ENCODE data around the gene EZH2. TPM values are rescaled to one million over a fixed set of nuclear protein-coding genes. Genes with fewer than 3 reads are reported as not detected.

The EZH2 gene
- total and polyA plus RNA-seq, 2 donors (not counting 3 experiments of a cell fraction or from before 2014, with no cell fraction given), result 16.9 to 33.4 TPM

GRCh38 chr7:148800677-148801076, 83.4 kb downstream of the EZH2 start:
- H2AFZ ChIP-seq (ENCODE audit: low read depth, low read length), result no peak overlapping the region
- H3K4me3 ChIP-seq (replicated peaks in 1 of 3; ENCODE audit: insufficient read depth in 1 of 3, low read depth in 1 of 3, low read length in 3 of 3), result no peak overlapping the region
- DNase-seq (ENCODE audit: low read depth, low spot score) (no peak), FAIRE-seq (no peak)
- no peaks in the 10 kb centered on the region for H4K20me1 ChIP-seq (replicated peaks; ENCODE audit: control insufficient read depth, extremely low read depth, insufficient read depth, low read length)
- H3K36me3 ChIP-seq (ENCODE audit: control insufficient read depth in 2 of 2, extremely low read depth in 1 of 2, insufficient read depth in 2 of 2, low read length in 2 of 2), result peaks cover 11 to 31% of the 10 kb centered on the region in 2 experiments
- dilution Hi-C loops (cut with MboI; ENCODE audit: extremely low pct_ligation_motif_present, low sequenced_read_pairs) (no loop called here), intact Hi-C loops (cut with micrococcal nuclease) (no loop called here)
- no peak overlapping the region for H3K4me2 ChIP-seq (ENCODE audit: insufficient read depth, low read length)
- no peaks in the 10 kb centered on the region for H3K9me1 ChIP-seq (replicated peaks; ENCODE audit: control insufficient read depth, extremely low read depth, insufficient read depth, low read length)
- H3K9ac ChIP-seq (replicated peaks; ENCODE audit: extremely low read depth, insufficient read depth, low read length), result no peak overlapping the region
- CTCF ChIA-PET, result no interaction called here
- H3K27ac ChIP-seq (ENCODE audit: insufficient read depth, low read depth, low read length), result no peak overlapping the region
- TF ChIP-seq POLR2A (IDR thresholded peaks at IDR 0.05; ENCODE audit: low read depth, low read length) (no peak), EZH2 (IDR thresholded peaks at IDR 0.05; ENCODE audit: borderline replicate concordance, low read depth, low read length, severe bottlenecking) (no peak), GATA2 (IDR thresholded peaks at IDR 0.05; ENCODE audit: insufficient read depth, insufficient read length, low read depth, low read length) (no peak), MYC (IDR thresholded peaks at IDR 0.05; ENCODE audit: low read depth, low read length) (no peak), POLR2AphosphoS5 (IDR thresholded peaks at IDR 0.05; ENCODE audit: insufficient read depth, low read depth, low read length) (no peak), MAX (IDR thresholded peaks at IDR 0.05; ENCODE audit: insufficient read depth, insufficient read length) (no peak), FOS (IDR thresholded peaks at IDR 0.05; ENCODE audit: borderline replicate concordance, insufficient read depth, low read length) (no peak), JUN (IDR thresholded peaks at IDR 0.05; ENCODE audit: borderline replicate concordance, insufficient read depth, insufficient read length, low read depth) (no peak), CTCF (IDR thresholded peaks at IDR 0.05; ENCODE audit: extremely low read depth in 1 of 2, insufficient read depth in 1 of 2, low read depth in 1 of 2, low read length in 2 of 2) (no peak)
- H3K27me3 ChIP-seq (ENCODE audit: control insufficient read depth in 2 of 2, insufficient read depth in 2 of 2, low read length in 2 of 2), result no peaks in the 10 kb centered on the region
- POLR2A ChIA-PET, result no interaction called here
- no peaks in the 10 kb centered on the region for H3K9me3 ChIP-seq (replicated peaks; ENCODE audit: control insufficient read depth, insufficient read depth, low read length)
- H3K4me1 ChIP-seq (ENCODE audit: control insufficient read depth, extremely low read depth, insufficient read depth, low read length), result no peaks in the 10 kb centered on the region
- H3K79me2 ChIP-seq (ENCODE audit: control insufficient read depth, insufficient read depth, low read length), result no peaks in the 10 kb centered on the region
- TSS peak; percentile 30 for BruUV-seq (replicated peaks)
